Activated naive CD4-positive, alpha-beta T cell treated with anti-CD3 and anti-CD28 coated beads, Interleukin-2, amount 50 U/mL, for 72 hours (primary cell): ENCODE measurements around the gene SLC16A2. TPM values are rescaled to one million over a fixed set of nuclear protein-coding genes. Genes with fewer than 3 reads are reported as not detected.

Source experiments
- ATAC-seq, 2 donors: fragments of 150-1000 bp; cut with Tn5 transposase; 2 replicates each; pipeline ENCODE4 v1.10.0; 2021; ENCODE audit warnings: mild to moderate bottlenecking in 2 of 2, moderate library complexity in 2 of 2
- DNase-seq, 2 donors: peaks; one replicate each; pipeline ENCODE4 v3.0.0; 2021 to 2022; ENCODE audit warnings: low spot score in 2 of 2
- H3K27ac Mint-ChIP-seq, 2 donors: one replicate each; pipeline ENCODE4 v1.8.0; 2022; ENCODE audit warnings: mild to moderate bottlenecking in 2 of 2, mixed read lengths in 2 of 2
- H3K36me3 Mint-ChIP-seq, 2 donors: one replicate each; pipeline ENCODE4 v1.8.0; 2022; ENCODE audit warnings: mixed read lengths in 2 of 2
- H3K9me3 Mint-ChIP-seq, 2 donors: one replicate each; pipeline ENCODE4 v1.8.0; 2022; ENCODE audit warnings: mixed read lengths in 2 of 2
- total RNA-seq, 2 donors: library from RNA; stranded (reverse); gene quantifications; one replicate each; pipeline ENCODE4 v1.2.3, GENCODE V29; 2022

The SLC16A2 gene
- 1 to 10 TPM in 1 of 2 donors, under 1 TPM in 1; 0.60 to 2.2 TPM for total RNA-seq

DNA sequence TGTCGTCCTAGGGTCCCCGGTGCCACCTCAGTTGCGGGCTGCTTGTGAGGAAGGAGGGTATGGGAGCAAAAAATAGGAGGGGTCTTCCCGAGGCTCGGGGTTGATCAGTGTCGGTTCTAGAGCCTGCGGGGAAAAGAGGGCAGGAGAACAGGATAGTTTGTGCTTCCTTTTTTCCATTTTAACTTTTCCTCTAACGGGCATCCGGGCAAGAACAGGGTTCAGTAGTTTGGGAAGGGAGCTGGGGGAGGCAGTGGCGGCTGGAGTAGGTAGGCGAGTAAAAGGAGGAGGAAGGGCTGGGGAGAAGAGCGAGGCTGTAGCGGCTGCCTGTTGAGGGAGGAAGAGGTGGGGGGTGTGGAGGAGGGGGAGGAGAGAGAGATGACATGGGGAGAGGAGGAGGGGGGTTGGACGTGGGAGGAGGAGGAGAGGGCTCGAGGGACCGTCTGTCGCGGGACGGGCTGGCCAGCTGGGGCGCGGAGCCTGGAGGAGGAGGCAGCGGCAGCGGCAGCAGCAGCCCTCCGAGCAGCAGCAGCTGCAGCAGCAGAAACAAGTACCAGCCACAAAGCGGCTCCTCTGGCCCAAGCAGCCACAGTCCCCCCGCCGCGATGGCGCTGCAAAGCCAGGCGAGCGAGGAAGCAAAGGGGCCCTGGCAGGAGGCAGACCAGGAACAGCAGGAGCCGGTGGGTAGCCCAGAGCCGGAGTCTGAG, at the start of gene SLC16A2:
SLC16A2 (plus strand) TSS at position 458 of the 704 bp plus-strand sequence; CDS start at position 603, 145 bp downstream.
- DNase-seq (peak in 1 of 2 donors; percentile 15), ATAC-seq (peak; percentile 64 to 71)
- Mint-ChIP-seq H3K9me3 (no peaks in the 10 kb centered on the region), H3K36me3 (no peaks in the 10 kb centered on the region), H3K27ac (no peak within 1 kb of the TSS)

DNA sequence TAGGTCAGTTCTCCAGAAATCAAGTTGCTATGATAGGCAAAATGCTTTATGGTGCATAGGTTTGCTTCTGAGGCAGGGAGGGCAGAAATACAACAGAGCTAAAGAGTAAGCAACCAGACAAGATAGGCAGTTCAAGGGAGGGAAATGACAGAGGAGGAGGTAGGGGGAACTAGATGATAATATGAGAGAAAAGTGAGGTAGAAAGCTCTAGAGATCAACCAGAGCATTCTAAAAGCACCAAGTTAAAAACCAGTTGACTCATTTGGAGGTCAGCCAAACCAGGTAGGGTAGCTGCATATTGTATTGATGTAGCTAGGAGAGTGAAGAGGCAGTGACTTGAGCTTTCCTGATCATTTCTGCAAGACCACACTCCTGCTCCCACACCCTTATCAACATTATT, 49.0 kb upstream of the SLC16A2 start:
- DNase-seq (no peak), ATAC-seq (peak in 1 of 2 donors; percentile 66)
- no peaks in the 10 kb centered on the region for H3K9me3 Mint-ChIP-seq
- H3K27ac Mint-ChIP-seq = no peak overlapping the region
- H3K36me3 Mint-ChIP-seq = no peaks in the 10 kb centered on the region

DNA sequence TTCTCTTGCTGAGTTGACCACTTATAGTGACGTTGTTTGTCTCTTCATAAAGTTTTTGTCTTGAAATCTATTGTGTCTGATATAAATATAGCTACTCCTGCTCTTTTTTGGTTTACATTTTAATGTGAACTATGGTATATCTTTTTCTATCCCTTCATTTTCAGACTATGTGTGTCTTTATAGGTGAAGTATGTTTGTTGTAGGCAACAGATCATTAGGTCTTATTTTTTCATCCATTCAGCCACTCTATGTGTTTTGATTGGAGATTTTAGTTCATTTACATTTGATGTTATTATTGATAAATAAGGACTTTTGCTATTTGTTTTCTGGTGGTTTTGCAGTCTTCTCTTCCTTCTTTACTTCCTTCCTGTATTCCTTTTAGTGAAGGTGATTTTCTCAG, 44.0 kb upstream of the SLC16A2 start:
- DNase-seq (no peak), ATAC-seq (no peak)
- Mint-ChIP-seq H3K36me3 (no peaks in the 10 kb centered on the region), H3K27ac (no peak overlapping the region), H3K9me3 (no peaks in the 10 kb centered on the region)

DNA sequence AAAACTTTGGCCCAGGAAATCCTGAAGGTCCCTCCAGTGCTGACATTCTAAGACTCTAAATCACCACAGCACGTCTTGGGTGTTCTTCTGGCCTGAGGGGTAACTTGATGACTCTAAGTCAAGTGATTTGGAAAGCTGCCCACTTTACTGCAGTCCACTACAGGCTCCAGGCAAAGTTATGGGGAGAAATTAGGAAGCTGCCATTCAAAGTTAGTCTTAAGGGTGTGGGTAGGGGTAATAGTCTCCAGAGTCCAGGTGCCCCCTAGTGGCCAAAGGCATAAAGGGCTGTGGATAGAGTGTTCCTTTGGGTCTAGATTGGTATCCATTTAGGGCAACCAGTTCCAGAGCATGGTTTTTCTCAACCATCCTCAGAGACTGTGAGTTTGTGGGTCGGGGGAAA, 38.7 kb upstream of the SLC16A2 start:
- no peaks in the 10 kb centered on the region for H3K9me3 Mint-ChIP-seq
- DNase-seq (peak in 1 of 2 donors; percentile 54), ATAC-seq (peak; percentile 73 to 76)
- H3K27ac Mint-ChIP-seq = no peak overlapping the region
- no peaks in the 10 kb centered on the region for H3K36me3 Mint-ChIP-seq

DNA sequence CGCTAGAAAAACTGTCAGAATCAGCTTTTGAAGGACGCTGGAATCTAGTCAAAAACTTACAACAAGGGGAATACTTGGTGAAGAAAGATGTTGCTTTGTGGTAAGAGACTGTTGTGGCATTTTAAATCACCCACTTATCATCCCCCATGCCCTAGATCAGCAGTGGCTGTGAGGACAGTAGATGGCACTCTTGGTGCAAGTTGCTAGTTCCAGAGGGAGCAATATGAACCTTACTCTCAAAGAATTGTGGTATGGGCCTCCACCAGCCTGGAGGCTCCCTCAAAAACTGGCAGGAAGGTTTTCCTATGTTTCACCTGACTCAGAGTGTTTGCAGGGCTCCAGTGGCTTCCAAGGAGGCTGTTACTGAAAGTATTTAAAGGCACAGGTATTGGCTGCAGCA, 37.7 kb upstream of the SLC16A2 start:
- no peaks in the 10 kb centered on the region for H3K9me3 Mint-ChIP-seq
- no peaks in the 10 kb centered on the region for H3K36me3 Mint-ChIP-seq
- DNase-seq (no peak), ATAC-seq (peak; percentile 60 to 61)
- no peak overlapping the region for H3K27ac Mint-ChIP-seq

DNA sequence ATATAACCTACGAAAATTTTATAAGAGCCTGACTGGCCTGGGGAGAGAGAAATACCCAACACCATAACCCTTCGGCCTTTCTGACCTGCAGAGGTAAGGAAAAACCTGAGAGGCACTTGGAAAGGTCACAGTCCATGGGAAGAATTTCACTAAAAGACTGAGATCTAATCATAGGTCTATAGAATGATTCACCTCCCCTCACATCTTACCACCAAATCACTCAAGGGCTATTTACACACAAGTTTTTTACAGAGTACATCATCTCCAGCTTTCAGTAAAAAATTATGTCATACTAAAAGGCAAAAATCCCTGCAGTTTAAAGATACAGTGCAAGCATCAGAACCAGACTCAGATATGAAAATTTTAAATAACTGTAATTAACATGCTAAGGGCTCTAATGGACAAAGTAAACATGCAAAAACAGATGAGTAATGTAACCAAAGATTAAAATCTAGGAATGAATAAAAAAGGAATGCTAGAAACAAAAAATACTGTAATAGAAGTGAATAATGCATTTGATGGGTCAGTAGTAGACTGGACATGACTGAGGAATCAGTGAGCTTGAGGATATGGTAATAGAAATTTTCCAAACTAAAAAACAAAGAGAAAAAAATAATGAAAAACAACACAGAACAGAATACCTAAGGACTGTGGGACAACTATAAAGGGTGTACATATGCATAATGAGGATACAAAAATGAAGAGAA, 32.1 kb upstream of the SLC16A2 start:
- DNase-seq (no peak), ATAC-seq (no peak)
- no peak overlapping the region for H3K27ac Mint-ChIP-seq
- no peaks in the 10 kb centered on the region for H3K36me3 Mint-ChIP-seq
- no peaks in the 10 kb centered on the region for H3K9me3 Mint-ChIP-seq

DNA sequence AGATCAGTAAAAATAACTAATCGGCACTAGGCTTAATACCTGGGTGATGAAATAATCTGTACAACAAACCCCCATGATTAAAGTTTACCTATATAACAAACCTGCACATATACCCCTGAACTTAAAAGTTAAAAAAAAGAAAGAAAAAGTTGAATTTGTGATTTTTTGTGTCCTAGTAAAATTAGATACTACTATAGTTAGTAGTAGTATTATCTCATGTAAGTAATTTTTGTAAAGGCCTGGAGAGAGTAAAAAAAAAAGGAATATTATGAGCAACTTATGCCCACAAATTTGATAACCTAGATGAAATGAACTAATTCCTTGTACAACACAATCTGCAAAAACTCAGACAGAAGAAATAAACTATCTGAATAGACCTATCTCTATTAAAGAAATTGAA, 25.7 kb upstream of the SLC16A2 start:
- Mint-ChIP-seq H3K9me3 (no peaks in the 10 kb centered on the region), H3K27ac (no peak overlapping the region), H3K36me3 (no peaks in the 10 kb centered on the region)
- ATAC-seq = no peak
- DNase-seq = no peak

DNA sequence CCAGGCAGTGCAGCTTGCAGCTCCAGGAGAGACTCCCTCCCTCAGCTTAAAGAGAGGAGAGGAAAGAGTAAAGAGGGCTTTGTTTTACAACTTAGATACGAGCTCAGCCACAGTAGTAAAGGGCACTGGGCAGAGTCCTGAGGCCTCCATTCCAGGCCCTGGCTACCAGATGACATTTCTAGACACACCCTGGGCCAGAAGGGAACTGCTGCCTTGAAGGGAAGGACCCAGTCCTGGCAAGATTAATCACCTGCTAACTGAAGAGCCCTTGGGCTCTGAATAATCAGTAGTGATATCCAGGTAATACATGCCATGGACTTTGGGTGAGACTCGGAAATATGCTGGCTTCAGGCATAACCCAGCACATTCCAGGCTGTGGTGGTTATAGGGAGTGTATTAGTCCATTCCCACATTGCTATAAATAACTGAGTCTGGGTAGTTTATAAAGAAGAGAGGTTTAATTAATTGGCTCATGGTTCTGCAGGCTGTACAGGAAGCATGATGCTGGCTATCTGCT, 15.3 kb upstream of the SLC16A2 start:
- no peaks in the 10 kb centered on the region for H3K9me3 Mint-ChIP-seq
- no peak for DNase-seq
- no peak overlapping the region for H3K27ac Mint-ChIP-seq
- no peaks in the 10 kb centered on the region for H3K36me3 Mint-ChIP-seq
- no peak for ATAC-seq

DNA sequence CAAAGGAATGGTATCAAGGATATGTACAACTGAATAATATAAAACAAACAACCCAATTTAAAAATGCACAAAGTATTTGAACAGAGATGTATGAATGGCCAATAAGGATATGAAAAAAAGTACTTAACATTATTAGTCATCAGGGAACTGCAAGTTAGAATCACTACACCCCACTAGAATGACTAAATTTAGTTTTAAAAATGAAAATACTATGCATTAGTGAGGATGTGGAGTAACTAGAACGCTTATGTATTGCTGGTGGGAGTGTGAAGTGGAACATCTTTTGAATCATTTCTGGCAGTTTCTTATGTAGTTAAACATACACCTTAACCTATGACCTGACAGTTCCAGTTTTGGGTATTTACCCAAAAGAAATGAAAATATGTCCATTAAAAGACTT, 13.0 kb upstream of the SLC16A2 start:
- no peak for DNase-seq

DNA sequence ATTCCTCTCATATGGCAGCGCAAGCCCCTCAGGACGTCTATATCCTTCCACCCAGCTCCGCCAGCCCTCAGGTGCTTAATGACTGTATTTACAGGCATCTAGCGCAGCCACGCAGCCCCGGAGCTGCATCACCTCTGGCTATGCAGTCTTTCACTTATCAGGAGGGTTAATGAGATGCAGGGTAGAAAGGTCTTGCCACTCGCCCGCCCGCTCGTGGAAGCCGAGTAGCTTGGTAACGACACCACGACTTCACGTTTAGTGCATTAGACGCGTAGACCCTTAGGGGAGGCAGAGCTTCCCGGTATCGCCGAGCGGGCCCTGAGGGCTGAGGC, 1.5 kb upstream of the SLC16A2 start:
- ATAC-seq (peak; percentile 2 to 6), DNase-seq (no peak)
- H3K27ac Mint-ChIP-seq = no peak overlapping the region
- H3K36me3 Mint-ChIP-seq = no peaks in the 10 kb centered on the region
- H3K9me3 Mint-ChIP-seq = no peaks in the 10 kb centered on the region

More for the DNA sequence above, 13.0 kb upstream of the SLC16A2 start:
- H3K9me3 Mint-ChIP-seq = no peaks in the 10 kb centered on the region
- peak in 1 of 2 donors; percentile 91 for ATAC-seq
- H3K36me3 Mint-ChIP-seq = no peaks in the 10 kb centered on the region
- no peak overlapping the region for H3K27ac Mint-ChIP-seq

DNA sequence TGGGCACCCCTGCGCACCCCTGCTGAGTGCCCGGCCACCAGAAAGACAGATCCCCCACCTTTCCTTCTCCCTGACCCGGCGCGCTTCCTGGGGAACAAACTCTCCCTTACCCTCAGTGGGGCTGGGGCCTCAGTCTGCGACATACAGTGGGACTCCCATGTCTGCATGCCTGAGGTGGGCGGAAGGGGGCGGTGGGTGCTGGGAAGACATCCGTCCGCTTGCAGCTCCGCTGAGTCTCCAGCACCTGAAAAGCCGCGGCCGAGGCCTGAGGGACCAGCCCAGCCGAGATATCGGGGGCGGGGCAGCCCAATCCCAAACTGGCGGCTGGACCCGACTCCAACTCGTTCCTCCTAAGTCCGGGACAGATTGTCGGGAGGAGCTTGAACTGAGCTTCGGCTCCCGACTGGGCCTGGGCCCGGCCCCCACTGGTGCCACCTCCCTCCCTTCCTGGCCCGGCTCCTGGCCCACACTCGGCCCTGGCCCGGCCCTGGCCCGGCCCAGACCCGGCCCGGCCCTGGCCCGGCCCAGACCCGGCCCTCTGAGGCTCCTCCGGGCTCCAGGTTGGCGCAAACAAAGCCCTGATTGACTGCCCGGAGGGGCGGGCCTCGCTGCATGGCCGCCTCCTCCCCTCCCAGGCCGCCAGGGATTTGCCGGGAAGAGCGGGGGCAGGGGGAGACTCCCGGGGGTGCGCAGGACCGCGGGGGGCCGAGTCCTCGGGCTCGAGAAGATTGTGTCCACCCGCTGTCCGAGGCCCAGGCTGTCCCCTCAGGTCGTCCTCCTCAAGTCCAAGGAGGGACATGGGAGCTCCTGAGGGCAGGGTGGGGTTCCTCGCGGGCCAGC, 877 bp upstream of the SLC16A2 start:
- peak; percentile 34 to 54 for ATAC-seq
- DNase-seq = peak in 1 of 2 donors; percentile 3
- Mint-ChIP-seq H3K36me3 (no peaks in the 10 kb centered on the region), H3K27ac (no peak overlapping the region), H3K9me3 (no peaks in the 10 kb centered on the region)

DNA sequence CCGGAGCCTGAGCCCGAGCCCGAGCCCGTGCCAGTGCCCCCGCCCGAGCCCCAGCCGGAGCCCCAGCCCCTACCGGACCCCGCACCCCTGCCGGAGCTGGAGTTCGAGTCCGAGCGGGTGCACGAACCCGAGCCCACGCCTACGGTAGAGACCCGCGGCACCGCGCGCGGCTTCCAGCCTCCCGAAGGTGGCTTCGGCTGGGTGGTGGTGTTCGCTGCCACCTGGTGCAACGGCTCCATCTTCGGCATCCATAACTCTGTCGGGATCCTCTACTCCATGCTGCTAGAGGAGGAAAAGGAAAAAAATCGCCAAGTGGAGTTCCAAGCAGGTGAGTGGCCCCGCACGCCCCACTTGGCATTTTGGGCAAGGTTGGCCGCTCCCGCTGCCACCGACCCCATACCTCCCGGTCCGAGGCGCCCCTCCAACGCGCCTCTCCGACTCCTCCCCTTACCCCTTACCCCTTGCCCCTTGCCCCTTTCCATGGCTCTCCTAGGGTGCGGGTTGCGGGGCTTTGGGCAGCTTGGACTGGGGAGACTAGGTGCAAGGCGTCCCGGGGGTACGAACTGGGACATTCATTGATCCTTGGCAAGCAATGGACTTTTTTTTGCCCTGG, 553 bp downstream of the SLC16A2 start:
- Mint-ChIP-seq H3K9me3 (no peaks in the 10 kb centered on the region), H3K27ac (no peak overlapping the region), H3K36me3 (no peaks in the 10 kb centered on the region)
- DNase-seq = no peak
- ATAC-seq = peak; percentile 6 to 27

DNA sequence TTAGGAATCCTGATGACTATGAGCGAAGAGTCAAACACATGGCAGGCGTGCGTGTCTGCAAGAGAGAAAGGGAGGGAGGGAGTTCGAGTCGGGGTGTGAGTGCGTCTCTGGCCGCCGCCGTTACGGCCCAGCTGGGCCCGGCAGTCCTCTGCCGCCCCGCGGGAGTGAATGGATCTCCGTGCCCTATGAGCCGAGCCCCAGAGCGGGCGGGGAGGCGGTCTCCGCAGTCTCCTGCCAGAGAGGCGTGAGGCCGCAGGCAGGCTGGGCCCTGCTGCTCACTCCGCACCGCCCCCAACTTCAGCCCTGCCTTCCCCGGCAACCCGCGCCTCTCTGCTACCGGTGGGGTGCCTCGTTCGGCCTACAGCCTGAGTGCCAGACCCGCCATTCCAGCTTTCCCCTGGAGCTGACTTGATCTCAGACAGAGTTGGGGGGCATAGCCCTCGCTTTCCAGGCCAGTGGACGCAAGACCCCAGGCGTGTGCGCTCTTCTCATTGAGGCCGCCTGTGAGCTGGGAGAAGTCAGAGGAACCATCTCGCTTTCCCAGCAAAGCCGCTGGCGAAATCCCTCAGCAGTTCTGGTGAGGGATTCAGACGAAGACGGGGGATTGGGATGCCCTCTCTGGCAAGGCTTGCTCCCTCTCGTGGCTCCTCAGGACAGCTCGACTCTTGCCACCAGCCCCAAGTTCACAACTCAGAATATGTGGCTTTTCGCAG, 1.4 kb downstream of the SLC16A2 start:
- no peaks in the 10 kb centered on the region for H3K36me3 Mint-ChIP-seq
- peak in 1 of 2 donors; percentile 2 for DNase-seq

DNA sequence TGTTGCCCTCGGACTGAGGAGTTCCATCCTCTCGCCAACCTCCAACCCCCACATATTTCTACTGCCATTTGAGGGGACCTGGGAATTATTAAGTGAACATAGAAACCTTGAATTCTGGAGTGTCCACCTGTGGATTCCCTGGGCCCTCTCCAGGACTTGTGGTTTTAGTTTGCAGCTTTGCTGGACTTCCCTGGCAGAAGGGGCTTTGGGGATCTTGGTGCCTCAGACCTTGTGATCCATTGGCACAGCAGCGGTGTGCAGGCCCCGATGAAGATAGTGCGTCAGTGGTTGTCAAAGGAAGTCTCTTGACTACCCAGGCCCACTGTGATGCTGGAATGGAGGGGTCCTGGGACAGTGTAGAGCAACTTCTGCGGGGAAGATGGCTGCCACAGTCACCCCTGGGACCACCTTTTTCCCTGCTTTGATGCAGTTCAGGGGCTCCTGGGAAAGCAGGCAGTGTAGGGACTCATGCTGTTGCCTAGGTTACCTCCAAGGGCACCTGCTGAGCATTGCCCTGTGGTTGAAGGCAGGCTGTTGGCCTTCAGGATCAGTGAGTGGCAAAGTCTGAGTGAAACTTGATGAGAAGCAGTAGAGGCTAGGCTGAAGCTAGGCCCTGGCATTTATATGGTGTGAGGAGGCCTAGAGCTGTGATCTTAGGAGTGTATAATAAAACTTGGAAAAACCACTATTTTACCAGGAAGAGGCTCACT, 2.2 kb downstream of the SLC16A2 start:
- DNase-seq = no peak

More for the DNA sequence above, 1.4 kb downstream of the SLC16A2 start:
- Mint-ChIP-seq H3K27ac (no peak overlapping the region), H3K9me3 (no peaks in the 10 kb centered on the region)
- ATAC-seq = peak in 1 of 2 donors; percentile 35

DNA sequence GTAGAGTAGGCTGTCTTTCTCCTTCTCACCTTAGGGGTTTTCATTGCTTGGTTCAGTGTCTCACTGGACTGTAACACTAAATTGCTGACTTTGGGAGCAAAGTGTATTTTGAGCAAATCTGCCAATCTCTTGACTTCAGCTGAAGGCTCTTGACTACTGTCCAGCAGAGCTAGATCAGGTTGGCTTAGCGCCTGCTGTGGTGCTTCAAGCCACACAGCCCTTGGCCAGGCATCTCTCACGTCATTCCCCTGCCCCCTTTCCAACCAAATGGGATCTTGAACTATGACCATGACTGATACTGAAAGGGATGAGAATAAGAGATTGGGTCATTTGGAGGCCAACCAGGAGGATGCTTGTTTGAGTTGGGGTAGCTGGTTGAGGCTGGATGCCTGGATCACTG, 4.8 kb downstream of the SLC16A2 start:
- Mint-ChIP-seq H3K36me3 (no peaks in the 10 kb centered on the region), H3K27ac (no peak overlapping the region), H3K9me3 (no peaks in the 10 kb centered on the region)
- ATAC-seq (no peak), DNase-seq (no peak)

More for the DNA sequence above, 2.2 kb downstream of the SLC16A2 start:
- Mint-ChIP-seq H3K27ac (no peak overlapping the region), H3K36me3 (no peaks in the 10 kb centered on the region), H3K9me3 (no peaks in the 10 kb centered on the region)
- ATAC-seq = no peak
